ENCODE measurements around the gene EIF3K. TPM values are rescaled to one million over a fixed set of nuclear protein-coding genes. Genes with fewer than 3 reads are reported as not detected.
A peak's percentile ranks its signal among the peaks of the same experiment; 100 is the strongest.

The EIF3K gene, protein sequence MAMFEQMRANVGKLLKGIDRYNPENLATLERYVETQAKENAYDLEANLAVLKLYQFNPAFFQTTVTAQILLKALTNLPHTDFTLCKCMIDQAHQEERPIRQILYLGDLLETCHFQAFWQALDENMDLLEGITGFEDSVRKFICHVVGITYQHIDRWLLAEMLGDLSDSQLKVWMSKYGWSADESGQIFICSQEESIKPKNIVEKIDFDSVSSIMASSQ
- polyA plus RNA-seq (2013) = 205 and 214 TPM in 2 replicates

DNA sequence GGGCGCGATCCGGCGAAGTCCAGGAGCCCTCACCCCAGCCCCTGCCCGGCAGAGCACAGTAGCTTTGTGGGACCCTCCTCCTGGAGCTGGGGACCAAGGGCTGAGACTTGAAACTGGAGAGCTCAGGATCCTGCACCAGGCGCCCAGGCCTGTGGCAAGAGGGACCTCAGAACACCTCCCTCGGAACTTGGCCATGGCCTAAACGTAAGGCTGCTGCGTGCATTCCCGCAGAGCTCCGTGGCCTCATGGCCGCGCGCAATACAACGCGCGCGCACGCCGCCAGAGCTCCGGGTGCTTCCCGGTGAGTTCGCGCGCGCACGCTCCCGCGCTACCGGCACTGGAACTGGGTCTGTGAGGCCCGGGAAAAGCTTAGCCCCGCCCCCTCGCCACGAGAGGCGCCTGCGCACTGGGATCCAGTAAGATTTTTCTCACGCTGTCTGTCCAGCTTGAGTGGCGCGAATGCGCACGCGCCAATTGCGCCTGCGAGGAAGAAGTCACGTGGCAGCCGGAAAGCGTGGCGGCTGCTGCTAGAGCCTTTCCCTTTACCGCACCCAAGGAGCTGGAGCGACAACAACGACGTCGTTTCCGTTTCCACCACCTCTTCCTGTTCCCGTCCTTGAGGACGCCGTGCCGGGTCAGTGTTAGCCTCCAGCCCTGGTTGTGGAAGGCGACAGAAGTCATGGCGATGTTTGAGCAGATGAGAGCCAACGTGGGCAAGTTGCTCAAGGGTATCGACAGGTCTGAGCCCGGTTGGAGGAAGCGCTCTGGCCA lies at the start of gene EIF3K:
TSS of gene EIF3K (plus strand) at position 599 of the 771 bp plus-strand sequence. CDS start at position 680, 81 bp downstream.
- H2BK12ac ChIP-seq (ENCODE audit: low read length) = no peak within 1 kb of the TSS
- no CpG with 5 or more reads among the region's 64 CpGs for WGBS (ENCODE audit: extremely low coverage, insufficient coverage, insufficient read length)

DNA sequence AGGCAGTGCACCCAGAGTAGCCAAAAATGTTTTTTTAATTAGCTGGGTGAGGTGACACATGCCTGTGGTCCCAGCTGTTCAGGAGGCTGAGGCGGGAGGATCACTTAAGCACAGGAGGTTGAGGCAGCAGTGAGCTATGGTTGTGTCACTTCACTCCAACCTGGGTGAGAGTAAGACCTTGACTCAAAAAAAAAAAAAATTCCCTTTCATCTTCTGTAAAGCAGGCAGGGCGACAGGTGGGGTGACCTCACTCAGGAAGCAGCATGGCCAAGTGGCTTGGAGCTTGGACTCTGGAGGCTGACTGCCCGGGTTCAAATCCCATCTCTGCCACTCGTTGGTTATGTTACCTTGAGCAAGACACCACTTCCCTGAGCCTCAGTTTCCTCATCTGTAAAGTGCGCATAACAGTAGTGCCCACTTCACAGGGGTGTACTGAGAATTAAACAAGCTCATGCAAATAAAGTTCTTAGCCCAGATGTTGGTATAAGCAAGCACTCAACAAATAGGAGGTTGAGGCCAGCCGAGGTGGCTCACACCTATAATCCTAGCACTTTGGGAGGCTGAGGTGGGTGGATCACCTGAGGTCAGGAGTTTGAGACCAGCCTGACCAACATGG lies 49.5 kb upstream of the EIF3K start:
- Histone ChIP-seq H3K27ac (ENCODE audit: low read depth, low read length) (no peak overlapping the region), H4K12ac (ENCODE audit: low read depth, low read length) (no peak overlapping the region), H3K4ac (ENCODE audit: low read depth, low read length) (no peak overlapping the region), H3K79me1 (ENCODE audit: low read length) (no peaks in the 10 kb centered on the region), H2AFZ (ENCODE audit: insufficient read depth, low read length, poor library complexity) (no peak overlapping the region), H3K4me2 (ENCODE audit: low read length) (no peak overlapping the region), H3K9me3 (ENCODE audit: insufficient read depth, low read depth, low read length) (no peaks in the 10 kb centered on the region), H2AK5ac (ENCODE audit: low read length) (no peak overlapping the region), H3K4me3 (ENCODE audit: low read depth, low read length) (no peak overlapping the region), H3K23ac (ENCODE audit: low read length) (no peak overlapping the region), H3K36me3 (ENCODE audit: control insufficient read depth in 1 of 2, insufficient read depth in 2 of 2, low read length in 2 of 2) (no peaks in the 10 kb centered on the region), H3K4me1 (ENCODE audit: control insufficient read depth in 1 of 2, insufficient read depth in 2 of 2, low read length in 2 of 2) (no peaks in the 10 kb centered on the region), H3K14ac (ENCODE audit: low read length) (no peak overlapping the region), H3K79me2 (ENCODE audit: control insufficient read depth, insufficient read depth, low read length, poor library complexity) (no peaks in the 10 kb centered on the region), H4K91ac (ENCODE audit: low read depth, low read length) (no peak overlapping the region), H2BK12ac (ENCODE audit: low read length) (no peak overlapping the region), H2BK120ac (ENCODE audit: insufficient read depth, low read length, poor library complexity) (no peak overlapping the region), H3K18ac (ENCODE audit: low read length) (no peak overlapping the region), H2BK5ac (ENCODE audit: low read depth, low read length, poor library complexity) (no peak overlapping the region), H3K9ac (ENCODE audit: low read length) (no peak overlapping the region), H3K27me3 (ENCODE audit: insufficient read depth, low read length) (no peaks in the 10 kb centered on the region), H4K8ac (ENCODE audit: low read depth, low read length) (no peak overlapping the region)
- DNase-seq = no peak
- WGBS (ENCODE audit: extremely low coverage, insufficient coverage, insufficient read length) = no CpG with 5 or more reads among the region's 6 CpGs

More for the DNA sequence above, at the start of gene EIF3K:
- peak; percentile 100 for DNase-seq
- H3K27ac ChIP-seq (ENCODE audit: low read depth, low read length) = peak within 1 kb of the TSS; percentile 25
- no peaks in the 10 kb centered on the region for H3K27me3 ChIP-seq (ENCODE audit: insufficient read depth, low read length)
- peak within 1 kb of the TSS; percentile 87 for H2AFZ ChIP-seq (ENCODE audit: insufficient read depth, low read length, poor library complexity)
- peaks cover 11% of the 10 kb centered on the region in 2 experiments for H3K4me1 ChIP-seq (ENCODE audit: control insufficient read depth in 1 of 2, insufficient read depth in 2 of 2, low read length in 2 of 2)
- H3K9ac ChIP-seq (ENCODE audit: low read length) = peak within 1 kb of the TSS; percentile 88
- H3K36me3 ChIP-seq (ENCODE audit: control insufficient read depth in 1 of 2, insufficient read depth in 2 of 2, low read length in 2 of 2) = peaks cover 14 to 24% of the 10 kb centered on the region in 2 experiments
- H3K9me3 ChIP-seq (ENCODE audit: insufficient read depth, low read depth, low read length) = no peaks in the 10 kb centered on the region
- H3K18ac ChIP-seq (ENCODE audit: low read length) = peak within 1 kb of the TSS; percentile 56
- peak within 1 kb of the TSS; percentile 66 for H3K4ac ChIP-seq (ENCODE audit: low read depth, low read length)
- H2BK5ac ChIP-seq (ENCODE audit: low read depth, low read length, poor library complexity) = peak within 1 kb of the TSS; percentile 55
- H3K14ac ChIP-seq (ENCODE audit: low read length) = peak within 1 kb of the TSS; percentile 81
- peak within 1 kb of the TSS; percentile 88 for H3K4me3 ChIP-seq (ENCODE audit: low read depth, low read length)
- peaks cover 10% of the 10 kb centered on the region for H3K79me2 ChIP-seq (ENCODE audit: control insufficient read depth, insufficient read depth, low read length, poor library complexity)
- H3K79me1 ChIP-seq (ENCODE audit: low read length) = peaks cover 8% of the 10 kb centered on the region
- peak within 1 kb of the TSS; percentile 57 for H2AK5ac ChIP-seq (ENCODE audit: low read length)
- peak within 1 kb of the TSS; percentile 86 for H3K4me2 ChIP-seq (ENCODE audit: low read length)
- no peak within 1 kb of the TSS for H3K23ac ChIP-seq (ENCODE audit: low read length)
- peak within 1 kb of the TSS; percentile 84 for H4K91ac ChIP-seq (ENCODE audit: low read depth, low read length)
- peak within 1 kb of the TSS; percentile 95 for H4K8ac ChIP-seq (ENCODE audit: low read depth, low read length)
- H4K12ac ChIP-seq (ENCODE audit: low read depth, low read length) = peak within 1 kb of the TSS; percentile 78
- peak within 1 kb of the TSS; percentile 67 for H2BK120ac ChIP-seq (ENCODE audit: insufficient read depth, low read length, poor library complexity)

DNA sequence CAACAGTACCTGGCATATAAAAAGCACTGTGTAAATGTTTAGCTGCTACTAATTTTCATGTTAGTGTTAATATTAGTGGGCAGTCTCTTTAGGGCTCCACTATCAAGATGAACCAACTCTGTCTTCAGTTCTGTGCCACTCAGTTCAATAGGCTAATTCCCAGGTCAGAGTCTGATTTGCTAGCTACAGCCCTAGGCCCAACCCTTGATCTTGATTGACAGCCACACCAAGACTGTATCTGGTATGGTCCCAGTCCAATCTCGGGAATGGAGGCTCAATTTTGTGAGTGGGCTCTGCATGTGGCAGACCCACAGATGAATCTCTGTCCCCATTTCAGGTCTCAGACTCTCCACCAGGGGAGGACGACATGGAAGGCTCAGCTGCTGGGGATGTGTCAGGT lies 47.3 kb upstream of the EIF3K start:
- no peak overlapping the region for H4K8ac ChIP-seq (ENCODE audit: low read depth, low read length)
- no peak overlapping the region for H4K12ac ChIP-seq (ENCODE audit: low read depth, low read length)
- no peak overlapping the region for H2BK120ac ChIP-seq (ENCODE audit: insufficient read depth, low read length, poor library complexity)
- no peak overlapping the region for H3K4me3 ChIP-seq (ENCODE audit: low read depth, low read length)
- H3K14ac ChIP-seq (ENCODE audit: low read length) = no peak overlapping the region
- no peak overlapping the region for H3K18ac ChIP-seq (ENCODE audit: low read length)
- H2BK12ac ChIP-seq (ENCODE audit: low read length) = no peak overlapping the region
- no CpG with 5 or more reads among the region's 2 CpGs for WGBS (ENCODE audit: extremely low coverage, insufficient coverage, insufficient read length)
- DNase-seq = no peak
- H3K4me1 ChIP-seq (ENCODE audit: control insufficient read depth in 1 of 2, insufficient read depth in 2 of 2, low read length in 2 of 2) = no peaks in the 10 kb centered on the region
- H2BK5ac ChIP-seq (ENCODE audit: low read depth, low read length, poor library complexity) = no peak overlapping the region
- H3K27me3 ChIP-seq (ENCODE audit: insufficient read depth, low read length) = no peaks in the 10 kb centered on the region
- H3K27ac ChIP-seq (ENCODE audit: low read depth, low read length) = no peak overlapping the region
- no peaks in the 10 kb centered on the region for H3K79me1 ChIP-seq (ENCODE audit: low read length)
- no peak overlapping the region for H2AFZ ChIP-seq (ENCODE audit: insufficient read depth, low read length, poor library complexity)
- H3K4ac ChIP-seq (ENCODE audit: low read depth, low read length) = no peak overlapping the region
- H3K79me2 ChIP-seq (ENCODE audit: control insufficient read depth, insufficient read depth, low read length, poor library complexity) = no peaks in the 10 kb centered on the region
- no peaks in the 10 kb centered on the region for H3K9me3 ChIP-seq (ENCODE audit: insufficient read depth, low read depth, low read length)
- H3K4me2 ChIP-seq (ENCODE audit: low read length) = no peak overlapping the region
- no peak overlapping the region for H2AK5ac ChIP-seq (ENCODE audit: low read length)
- no peak overlapping the region for H3K9ac ChIP-seq (ENCODE audit: low read length)
- no peaks in the 10 kb centered on the region for H3K36me3 ChIP-seq (ENCODE audit: control insufficient read depth in 1 of 2, insufficient read depth in 2 of 2, low read length in 2 of 2)
- no peak overlapping the region for H3K23ac ChIP-seq (ENCODE audit: low read length)
- no peak overlapping the region for H4K91ac ChIP-seq (ENCODE audit: low read depth, low read length)

DNA sequence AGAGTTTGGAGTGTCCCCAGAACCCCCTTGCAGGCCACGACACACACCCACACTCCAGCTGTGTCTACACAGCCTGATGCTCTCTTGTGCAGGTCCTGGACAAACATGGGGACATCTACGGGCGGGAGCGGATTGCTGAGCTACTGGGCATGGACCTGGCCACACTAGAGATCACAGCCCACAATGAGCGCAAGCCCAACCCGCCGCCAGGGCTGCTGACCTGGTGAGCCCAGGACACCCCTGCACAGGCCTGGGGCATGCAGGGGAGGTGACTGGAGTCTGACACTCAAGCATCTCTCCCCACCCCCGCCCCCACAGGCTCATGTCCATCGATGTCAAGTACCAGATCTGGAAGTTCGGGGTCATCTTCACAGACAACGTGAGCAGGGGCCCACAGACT lies 41.2 kb upstream of the EIF3K start:
- no CpG with 5 or more reads among the region's 11 CpGs for WGBS (ENCODE audit: extremely low coverage, insufficient coverage, insufficient read length)
- DNase-seq = no peak
- Histone ChIP-seq H3K9me3 (ENCODE audit: insufficient read depth, low read depth, low read length) (no peaks in the 10 kb centered on the region), H4K91ac (ENCODE audit: low read depth, low read length) (no peak overlapping the region), H3K9ac (ENCODE audit: low read length) (no peak overlapping the region), H3K4me1 (ENCODE audit: control insufficient read depth in 1 of 2, insufficient read depth in 2 of 2, low read length in 2 of 2) (no peaks in the 10 kb centered on the region), H2BK120ac (ENCODE audit: insufficient read depth, low read length, poor library complexity) (no peak overlapping the region), H2AK5ac (ENCODE audit: low read length) (no peak overlapping the region), H3K27ac (ENCODE audit: low read depth, low read length) (no peak overlapping the region), H3K4ac (ENCODE audit: low read depth, low read length) (no peak overlapping the region), H3K4me3 (ENCODE audit: low read depth, low read length) (no peak overlapping the region), H4K8ac (ENCODE audit: low read depth, low read length) (no peak overlapping the region), H3K18ac (ENCODE audit: low read length) (no peak overlapping the region), H3K27me3 (ENCODE audit: insufficient read depth, low read length) (no peaks in the 10 kb centered on the region), H3K23ac (ENCODE audit: low read length) (no peak overlapping the region), H3K14ac (ENCODE audit: low read length) (no peak overlapping the region), H2BK5ac (ENCODE audit: low read depth, low read length, poor library complexity) (no peak overlapping the region), H3K79me2 (ENCODE audit: control insufficient read depth, insufficient read depth, low read length, poor library complexity) (no peaks in the 10 kb centered on the region), H3K36me3 (ENCODE audit: control insufficient read depth in 1 of 2, insufficient read depth in 2 of 2, low read length in 2 of 2) (no peaks in the 10 kb centered on the region), H4K12ac (ENCODE audit: low read depth, low read length) (no peak overlapping the region), H2BK12ac (ENCODE audit: low read length) (no peak overlapping the region), H3K4me2 (ENCODE audit: low read length) (no peak overlapping the region), H2AFZ (ENCODE audit: insufficient read depth, low read length, poor library complexity) (no peak overlapping the region), H3K79me1 (ENCODE audit: low read length) (no peaks in the 10 kb centered on the region)

Data from trophoblast cell (in vitro differentiated cells and primary cell).